Kidney tubule cell (primary cell): ENCODE results near the gene C1orf159.
"Not testable (repeated sequence)": the region's sequence is repeated elsewhere in the genome, so short reads cannot be mapped to it uniquely, and the experiment has no call there.

ENCODE experiments used
- DNase-seq: peaks from one replicate; pipeline ENCODE4 v3.0.0-alpha.2; 2018; ENCODE audit warnings: low spot score

C1orf159 gene

DNA sequence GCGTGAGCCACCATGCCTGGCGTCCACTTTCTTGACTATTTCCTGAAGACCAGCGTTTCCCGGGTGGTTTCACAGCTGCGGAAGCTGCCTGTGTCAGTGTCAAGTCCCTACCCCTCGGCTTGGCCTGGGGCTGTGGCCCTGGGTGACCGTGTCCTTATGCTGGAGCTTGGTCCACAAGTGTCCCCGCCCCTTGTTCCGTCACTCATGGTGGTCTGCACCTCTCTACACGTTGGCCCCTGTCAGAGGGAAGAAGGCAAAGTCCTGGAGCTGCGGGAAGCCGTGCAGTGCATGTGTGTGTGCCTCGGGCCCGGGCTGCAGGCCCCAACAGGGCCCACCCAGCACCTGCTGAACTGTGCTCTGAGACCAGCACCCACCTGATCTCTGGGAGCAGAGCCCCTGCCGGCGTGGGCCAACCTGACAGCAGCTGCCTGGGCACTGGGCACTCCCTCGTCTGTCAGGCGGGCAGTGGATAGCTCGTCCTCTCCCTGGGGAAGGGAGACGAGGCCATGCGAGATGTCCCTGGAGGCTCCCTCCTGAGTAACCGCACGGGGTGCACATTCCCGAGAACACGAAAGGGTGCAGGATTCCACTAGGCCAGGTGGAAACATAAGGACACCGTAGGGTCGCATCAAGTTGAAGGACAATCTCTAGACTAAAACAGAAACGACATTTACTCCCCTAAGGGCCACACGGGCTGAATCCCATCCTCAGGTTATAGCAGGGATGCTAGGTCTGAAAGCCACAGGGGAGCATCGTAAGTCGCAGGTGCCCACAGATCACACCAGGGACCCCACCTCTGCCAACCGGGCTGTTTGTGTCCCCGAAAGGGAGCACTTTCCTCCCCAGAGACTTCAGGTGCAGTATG, 2.4 kb upstream of the C1orf159 start:
- DNase-seq = no peak

DNA sequence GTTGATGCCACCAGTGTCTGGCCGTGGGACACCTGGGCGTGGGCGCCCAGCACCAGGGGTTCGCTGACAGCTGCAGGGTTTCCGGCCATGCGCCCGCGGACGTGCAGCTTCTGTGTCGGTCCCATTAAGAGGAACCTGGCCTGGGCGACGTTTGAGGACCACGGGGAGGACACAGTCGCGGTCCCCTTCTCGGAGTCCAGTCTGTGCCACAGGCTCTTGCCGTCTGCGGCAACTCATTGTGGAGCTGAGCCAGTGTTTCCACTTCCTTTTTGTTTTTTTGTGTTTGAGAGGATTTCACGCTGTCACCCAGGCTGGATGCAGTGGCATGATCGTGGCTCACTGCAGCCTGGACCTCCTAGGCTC, 1.6 kb upstream of the C1orf159 start:
- no peak for DNase-seq

DNA sequence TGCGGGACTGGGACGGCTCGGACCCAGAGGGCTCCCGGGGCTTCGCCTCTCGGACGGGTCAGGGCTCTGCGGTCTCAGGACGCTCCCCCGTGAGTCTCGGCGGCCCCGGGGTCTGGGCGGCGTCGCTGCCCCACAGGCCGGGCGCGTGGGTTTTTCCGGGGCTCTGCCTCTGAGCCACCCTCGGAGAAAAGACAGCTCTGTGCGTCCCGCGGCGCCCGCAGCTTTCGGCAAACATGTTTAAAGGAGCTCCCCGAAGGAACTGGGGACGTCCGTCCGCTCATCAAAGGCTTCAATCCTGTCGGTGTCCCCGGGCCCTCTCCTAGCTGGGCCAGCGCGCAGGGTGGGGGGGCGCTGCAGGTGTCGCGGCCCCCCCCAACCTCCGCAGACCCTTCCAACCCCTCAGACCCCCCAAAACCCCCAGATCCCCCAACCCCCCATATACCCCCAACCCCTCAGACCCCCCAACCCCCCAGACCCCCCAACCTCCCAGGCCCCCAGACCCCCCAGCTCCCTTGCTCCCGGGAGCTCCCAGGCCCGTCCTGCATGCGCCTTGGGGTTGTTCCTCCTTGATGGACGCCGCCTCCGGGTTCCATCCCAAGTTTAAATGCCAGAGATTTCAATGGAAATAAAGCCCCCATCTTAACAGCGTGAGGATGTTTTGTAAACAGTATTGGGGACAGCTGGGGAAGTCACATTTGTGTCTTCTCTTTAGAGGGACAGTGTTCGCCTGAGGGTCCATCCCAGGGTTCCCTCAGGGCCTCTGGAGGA, 996 bp upstream of the C1orf159 start:
- peak; percentile 19 for DNase-seq

DNA sequence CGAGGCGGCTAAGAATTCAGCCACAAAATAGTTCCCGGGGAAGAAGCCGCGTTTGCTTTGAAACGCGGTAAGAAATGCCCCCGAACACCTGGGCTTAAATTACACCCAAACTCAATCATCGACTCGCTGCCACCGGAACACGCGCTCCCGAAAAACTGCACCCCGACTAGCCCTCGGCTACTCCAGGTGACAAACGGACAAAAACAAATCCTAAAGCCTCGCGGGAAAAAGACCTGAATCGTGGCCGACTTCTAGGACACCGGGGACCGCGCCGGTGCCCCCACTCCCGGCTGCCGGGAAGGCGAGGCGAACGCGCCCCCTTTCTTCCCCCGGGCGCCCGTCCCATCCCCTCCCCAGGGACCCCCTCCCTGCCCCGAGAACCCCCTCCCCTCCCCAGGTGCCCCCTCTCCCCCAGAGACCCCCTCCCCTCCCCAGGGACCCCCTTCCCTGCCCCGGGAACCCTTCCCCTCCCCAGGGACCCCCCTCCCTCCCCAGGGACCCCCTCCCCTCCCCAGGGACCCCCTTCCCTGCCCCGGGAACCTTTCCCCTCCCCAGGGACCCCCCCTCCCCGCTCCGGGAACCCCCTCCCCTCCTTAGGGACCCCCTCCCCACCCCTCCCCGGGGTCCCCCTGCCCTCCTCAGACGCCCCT, 628 bp downstream of the C1orf159 start:
- no peak for DNase-seq

DNA sequence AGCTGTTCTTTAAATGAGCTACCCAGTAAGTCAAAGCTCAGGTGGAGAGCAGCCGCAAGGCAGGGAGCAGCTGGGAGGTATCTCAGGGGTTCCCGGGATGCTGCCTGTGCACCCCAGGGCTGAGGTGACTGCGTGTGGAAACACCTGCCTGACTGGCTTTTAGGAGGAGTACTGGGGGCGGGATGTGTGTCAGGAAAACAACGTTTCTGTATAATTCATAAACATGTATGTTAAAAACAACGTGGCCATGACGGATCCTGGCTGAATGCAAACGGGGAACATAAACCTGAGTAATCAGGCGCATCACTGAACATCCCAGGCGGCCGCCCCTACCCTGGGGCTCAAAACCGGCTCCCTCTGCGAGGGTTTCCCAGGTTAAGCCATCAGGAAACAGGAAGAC, 1.5 kb downstream of the C1orf159 start:
- no peak for DNase-seq

DNA sequence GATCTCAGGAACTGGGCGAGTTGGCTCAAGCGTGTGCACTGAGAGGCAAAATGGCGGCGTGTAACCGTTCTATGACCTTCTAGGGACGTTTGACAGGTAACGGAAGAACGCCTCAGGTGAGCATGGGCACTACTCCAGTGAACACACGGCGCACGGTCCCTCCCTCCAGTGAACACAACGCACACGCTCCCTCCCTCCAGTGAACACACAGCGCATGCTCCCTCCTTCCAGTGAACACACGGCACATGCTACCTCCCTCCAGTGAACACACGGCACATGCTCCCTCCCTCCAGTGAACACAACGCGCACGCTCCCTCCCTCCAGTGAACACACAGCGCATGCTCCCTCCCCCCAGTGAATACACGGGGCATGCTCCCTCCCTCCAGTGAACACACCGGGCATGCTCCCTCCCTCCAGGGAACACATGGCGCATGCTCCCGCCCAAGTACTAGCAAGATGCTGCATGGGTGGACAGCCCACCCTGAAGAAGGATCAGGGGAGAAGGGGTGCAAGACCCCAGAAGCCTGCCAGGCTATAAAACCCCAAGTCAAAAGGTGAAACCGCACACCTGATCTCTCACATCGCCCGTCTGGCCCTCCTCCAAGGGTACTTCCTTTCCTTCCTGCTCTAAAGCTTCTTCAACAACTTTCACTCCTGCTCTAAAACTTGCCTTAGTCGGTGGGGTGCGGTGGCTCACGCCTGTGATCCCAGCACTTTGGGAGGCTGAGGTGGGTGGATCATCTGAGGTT, 3.5 kb downstream of the C1orf159 start:
- no peak for DNase-seq

DNA sequence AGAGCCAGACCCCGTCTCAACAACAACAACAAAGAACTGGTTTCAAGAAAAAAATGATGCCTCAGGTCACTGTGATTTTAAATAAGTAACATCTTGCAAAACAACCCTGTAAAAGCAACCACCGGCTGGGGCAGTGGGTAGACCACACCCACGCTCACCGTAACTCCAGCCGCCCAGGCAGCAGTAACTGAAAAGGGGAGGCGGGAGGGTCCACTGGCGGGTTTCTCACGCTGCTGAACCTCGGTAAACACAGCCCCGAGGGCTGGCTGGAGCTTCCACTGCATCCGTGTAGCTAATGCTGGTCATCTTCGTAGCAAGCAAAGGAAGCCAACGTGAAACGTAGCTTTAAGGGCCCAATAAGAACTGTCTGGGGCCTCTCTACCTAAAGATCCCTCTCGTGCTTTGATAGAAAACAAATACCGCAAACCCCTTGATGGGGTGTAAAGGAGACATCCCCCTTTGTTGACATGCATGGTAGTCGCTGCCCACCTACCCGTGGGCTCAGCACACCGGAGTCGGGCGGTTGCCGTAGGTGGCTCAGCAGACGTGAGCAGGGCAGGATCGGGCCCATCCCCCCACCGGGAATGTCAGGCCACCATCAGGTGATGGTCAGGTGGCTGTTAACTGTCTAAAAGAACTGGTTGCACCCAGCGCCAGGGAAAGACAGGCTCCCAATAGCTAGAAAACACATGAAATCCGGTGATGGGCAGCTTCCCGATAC, 4.2 kb downstream of the C1orf159 start:
- DNase-seq = no peak

DNA sequence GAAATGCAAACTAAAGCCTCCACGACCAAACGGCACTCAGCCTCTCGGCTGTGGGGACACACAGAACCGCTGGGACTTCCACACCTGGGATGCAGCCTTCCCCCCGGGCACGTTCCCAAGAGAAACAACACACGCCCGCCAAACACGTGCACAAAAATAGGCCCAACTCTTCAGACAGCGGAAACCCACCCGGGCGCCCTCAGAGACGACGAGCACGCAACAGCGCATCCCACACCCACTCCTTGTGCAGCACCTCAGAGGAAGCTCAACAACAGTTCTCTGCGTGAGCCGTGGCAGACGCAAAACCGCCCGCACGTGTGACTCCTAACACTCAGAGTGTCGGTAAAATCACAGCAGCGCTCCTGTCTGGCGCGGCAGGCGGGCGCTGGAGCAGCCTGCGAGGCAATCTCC, 5.3 kb downstream of the C1orf159 start:
- no peak for DNase-seq

DNA sequence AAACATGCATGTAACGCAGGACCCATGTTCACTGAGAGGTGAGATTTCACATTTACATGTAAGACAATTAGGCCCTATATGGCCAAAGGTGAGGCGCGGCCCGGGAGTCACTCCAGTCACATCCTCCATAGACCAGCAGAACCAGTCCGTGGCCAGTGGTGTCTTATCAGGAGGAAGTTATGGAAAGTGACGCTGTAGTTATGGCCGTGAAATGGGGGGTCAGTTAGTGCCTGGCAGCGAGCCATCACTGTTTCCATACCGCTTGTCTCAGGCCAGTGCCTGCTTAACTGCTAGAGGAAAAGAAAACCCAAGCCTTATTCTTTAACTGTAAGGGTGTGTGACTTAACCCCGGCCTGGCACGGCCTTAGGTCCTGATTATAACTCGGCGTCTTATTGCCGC, 6.1 kb downstream of the C1orf159 start:
- no peak for DNase-seq

DNA sequence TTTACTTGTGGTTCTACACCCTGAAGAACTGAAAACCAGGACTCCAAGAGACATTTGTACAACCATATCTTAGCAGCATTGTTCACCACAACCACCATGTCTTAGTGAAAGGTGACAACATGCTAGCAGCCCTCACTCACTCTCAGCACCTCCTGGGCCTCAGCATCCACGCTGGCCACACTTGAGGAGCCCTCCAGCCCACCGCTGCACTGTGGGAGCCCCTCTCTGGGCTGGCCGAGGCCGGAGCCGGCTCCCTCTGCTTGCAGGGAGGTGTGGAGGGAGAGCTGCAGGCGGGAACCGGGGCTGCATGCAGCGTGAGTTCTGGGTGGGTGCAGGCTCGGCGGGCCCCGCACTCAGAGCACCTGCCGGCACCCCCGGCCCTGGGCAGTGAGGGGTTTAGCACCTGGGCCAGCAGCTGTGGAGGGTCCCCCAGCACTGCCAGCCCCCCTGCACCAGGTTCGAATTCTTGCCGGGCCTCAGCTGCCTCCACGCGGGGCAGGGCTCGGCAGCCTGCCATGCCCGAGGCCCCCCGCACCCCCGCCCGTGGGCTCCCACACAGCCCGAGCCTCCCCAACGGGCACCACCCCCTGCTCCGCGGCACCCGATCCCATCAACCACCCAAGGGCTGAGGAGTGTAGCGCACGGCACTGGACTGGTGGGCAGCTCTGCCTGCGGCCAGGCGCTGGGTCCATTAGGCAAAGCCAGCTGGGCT, 9.2 kb downstream of the C1orf159 start:
- DNase-seq = no peak

DNA sequence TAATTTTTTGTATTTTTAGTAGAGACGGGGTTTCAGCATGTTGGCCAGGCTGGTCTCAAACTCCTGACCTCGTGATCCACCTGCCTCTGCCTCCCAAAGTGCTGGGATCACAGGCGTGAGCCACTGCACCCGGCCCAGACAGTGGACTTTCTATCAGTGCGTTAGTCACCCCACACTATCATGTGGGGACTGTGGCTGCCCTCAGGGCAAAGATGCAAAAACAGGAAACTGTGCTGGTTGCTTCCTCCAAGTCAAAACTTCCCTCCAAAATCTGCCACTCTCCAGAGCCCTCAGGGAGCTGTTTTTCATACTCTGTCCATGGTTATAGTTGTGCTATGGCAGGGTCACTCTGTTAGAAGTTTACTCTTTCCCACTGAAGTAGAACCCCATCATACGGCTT, 11.7 kb downstream of the C1orf159 start:
- peak; percentile 4 for DNase-seq

DNA sequence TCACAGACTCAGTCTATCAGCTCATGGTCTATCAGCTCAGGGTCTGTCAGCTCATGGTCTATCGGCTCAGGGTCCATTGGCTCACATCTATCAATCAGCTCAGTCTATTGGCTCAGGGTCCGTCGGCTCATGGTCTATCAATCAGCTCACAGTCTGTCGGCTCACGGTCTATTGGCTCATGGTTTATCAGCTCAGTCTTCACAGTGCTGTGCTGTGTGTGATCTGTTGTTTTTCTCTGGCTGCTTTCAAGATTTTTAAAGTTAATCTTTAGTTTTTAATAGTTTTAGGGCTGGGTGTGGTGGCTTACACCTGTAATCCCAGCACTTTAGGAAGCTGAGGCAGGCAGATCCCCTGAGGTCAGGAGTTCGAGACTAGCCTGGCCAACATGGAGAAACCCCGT, 14.4 kb downstream of the C1orf159 start:
- no peak for DNase-seq

DNA sequence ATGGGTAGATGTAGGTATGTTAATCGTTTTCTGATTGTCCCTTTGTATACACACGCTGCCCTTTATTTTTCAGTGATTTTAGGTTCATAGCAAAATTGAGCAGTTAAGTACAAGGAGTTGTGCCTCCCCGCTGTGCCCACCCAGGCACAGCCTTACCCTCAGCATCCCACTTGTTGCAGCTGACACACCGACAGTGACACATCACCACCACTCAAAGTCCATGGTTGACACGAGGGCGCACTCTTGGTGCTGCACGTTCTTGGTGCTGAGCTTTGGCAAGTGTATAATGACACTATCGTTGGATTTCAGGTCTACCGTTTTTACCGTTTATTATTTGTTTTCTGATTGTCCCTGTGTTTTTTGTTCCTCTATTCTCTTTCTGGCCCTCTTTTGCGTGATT, 15.6 kb downstream of the C1orf159 start:
- DNase-seq = no peak

DNA sequence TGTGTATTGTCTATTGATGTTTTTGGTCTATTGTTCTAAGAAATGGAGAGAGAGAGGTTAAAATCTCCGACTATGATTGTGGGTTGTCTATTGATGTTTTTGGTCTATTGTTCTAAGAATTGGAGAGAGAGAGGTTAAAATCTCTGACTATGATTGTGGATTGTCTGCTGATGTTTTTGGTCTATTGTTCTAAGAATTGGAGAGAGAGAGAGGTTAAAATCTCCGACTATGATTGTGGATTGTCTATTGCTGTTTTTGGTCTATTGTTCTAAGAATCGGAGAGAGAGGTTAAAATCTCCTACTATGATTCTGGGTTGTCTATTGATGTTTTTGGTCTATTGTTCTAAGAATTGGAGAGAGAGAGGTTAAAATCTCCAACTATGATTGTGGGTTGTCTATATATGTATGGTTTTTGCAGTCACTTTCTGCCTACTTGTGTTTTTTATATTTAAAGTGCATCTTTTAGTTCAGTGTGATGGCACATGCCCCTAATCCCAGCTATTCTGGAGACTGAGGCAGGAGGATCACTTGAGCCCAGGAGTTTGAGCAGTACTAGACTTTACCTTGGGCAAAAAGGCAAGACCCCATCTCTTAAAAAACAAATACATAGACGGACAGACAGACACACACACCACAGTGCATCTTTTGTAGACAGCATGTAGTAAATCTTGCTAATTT, 16.2 kb downstream of the C1orf159 start:
- DNase-seq = no peak

DNA sequence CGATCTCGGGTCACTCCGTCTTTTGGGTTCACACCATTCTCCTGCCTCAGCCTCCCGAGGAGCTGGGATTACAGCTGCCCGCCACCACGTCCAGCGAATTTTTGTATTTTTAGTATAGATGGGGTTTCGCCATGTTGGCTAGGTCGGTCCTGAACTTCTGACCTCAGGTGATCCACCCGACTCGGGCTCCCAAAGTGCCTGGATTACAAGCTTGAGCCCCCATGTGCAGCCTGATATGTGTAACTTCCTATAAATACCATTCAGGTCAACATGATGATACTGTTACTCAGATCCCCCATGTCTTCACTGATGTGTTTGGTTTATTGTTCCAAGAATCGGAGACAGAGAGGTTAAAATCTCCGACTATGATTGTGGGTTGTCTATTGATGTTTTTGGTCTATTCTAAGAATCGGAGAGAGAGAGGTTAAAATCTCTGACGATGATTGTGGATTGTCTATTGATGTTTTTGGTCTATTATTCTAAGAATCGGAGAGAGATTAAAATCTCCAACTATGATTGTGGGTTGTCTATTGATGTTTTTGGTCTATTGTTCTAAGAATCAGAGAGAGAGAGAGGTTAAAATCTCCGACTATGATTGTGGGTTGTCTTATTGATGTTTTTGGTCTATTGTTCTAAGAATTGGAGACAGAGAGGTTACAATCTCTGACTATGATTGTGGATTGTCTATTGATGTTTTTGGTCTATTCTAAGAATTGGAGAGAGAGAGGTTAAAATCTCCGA, 17.0 kb downstream of the C1orf159 start:
- DNase-seq = no peak

DNA sequence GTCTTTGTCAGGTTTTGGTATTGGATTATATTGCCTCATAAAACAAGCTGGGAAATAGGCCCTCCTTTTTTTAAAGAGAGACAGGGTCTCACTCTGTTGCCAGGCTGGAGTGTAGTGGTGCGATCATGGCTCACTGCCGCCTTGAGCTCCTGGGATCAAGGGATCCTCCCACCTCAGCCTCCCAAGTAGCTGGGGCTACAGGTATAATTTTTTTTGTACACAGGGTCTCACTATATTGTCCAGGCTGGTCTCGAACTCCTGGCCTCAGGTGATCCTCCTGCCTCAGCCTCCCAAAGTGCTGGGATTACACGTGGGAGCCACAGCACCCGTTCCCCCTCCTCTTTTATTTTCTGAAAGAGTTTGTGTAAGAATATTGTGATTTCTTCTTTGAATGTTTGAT, 19.8 kb downstream of the C1orf159 start:
- not testable (repeated sequence) for DNase-seq

DNA sequence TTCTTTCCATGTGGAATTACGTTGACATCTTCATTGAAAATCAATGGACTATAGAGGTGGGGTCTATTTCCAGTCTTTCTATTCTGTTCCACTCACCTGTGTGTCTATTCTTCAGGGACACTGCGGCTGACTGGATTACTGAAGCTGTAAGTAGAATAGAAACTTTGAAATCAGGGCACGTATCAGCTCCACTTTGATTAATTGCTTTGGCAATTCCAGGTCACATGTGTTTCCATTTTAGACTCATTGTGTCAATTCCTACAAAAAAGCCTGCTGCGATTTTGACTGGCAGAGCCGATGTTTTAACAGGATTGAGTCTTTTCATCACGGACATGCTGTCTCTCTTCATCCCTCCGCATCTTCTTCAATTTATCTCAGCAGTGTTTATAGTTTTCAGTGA, 20.9 kb downstream of the C1orf159 start:
- no peak for DNase-seq

DNA sequence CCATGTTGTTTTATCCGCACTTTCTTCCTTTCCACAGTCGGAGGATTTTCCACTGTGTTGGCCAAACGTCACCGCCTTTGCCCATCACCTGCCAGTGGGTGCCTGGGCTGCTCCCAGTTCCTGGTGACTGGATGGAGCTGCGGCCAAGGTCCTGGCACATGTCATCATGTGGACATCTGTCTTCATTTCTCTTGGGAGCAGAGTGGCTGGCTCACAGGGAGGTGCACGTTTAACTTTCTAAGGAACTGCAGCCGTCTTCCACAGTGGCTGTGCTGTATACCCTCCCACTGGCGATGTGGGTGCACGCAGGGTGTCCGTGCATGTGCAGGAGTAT, 22.3 kb downstream of the C1orf159 start:
- no peak for DNase-seq

DNA sequence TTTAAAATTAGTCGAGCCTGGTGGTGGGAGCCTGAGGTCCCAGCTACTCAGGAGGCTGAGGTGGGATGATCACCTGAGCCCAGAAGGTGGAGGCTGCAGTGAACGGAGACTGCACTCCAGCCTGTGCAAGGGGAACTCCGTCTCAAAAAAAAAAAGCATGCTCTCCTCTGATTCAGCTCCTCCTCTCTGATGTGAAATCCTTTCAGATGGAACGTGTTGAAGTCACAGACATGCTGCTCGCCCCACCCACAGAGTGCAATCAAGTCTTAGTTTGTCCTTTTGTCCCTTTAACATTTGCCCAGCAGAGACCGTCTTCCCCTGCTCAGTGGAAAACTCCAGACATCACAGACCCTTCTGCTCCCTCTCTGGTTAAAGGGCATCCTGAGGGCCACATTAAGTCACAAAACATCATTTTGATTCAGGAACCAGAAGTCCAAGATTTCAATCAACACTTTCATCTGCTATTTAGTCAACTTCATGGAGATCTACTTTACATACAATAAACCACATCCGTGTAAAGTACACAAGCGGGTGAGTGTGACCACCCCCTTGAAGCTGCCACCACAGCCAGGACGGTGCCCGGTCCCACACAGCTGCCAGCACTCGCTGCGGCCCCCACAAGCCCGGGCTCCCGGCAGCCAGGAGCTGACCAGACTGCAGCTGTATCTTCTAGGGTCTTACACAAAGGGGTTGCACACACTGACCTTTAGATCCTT, 22.8 kb downstream of the C1orf159 start:
- peak; percentile 29 for DNase-seq
